ACC112 (cell line): ENCODE measurements around the gene CTNNBL1.

Source experiments
- H2AFZ ChIP-seq: fragments of 200-600 bp; sonication (generic); one replicate; pipeline ENCODE4 v1.6.0; 2017; ENCODE audit warnings: antibody characterized with exemption, low read length; ENCODE audit not compliant: unreplicated experiment
- H3K27ac ChIP-seq: fragments of 200-600 bp; sonication (generic); 2 replicates; pipeline ENCODE4 v1.5.1; 2014; ENCODE audit warnings: low read depth, mild to moderate bottlenecking, antibody characterized with exemption, low read length, moderate library complexity
- H3K27me3 ChIP-seq: fragments of 200-600 bp; sonication (generic); 2 replicates; pipeline ENCODE4 v1.6.1; 2014; ENCODE audit warnings: mild to moderate bottlenecking, antibody characterized with exemption, low read length, moderate library complexity, mixed read lengths; ENCODE audit not compliant: insufficient read depth
- H3K36me3 ChIP-seq: fragments of 200-600 bp; sonication (generic); 2 replicates; pipeline ENCODE4 v1.6.1; 2016; ENCODE audit warnings: mild to moderate bottlenecking, antibody characterized with exemption, low read length, moderate library complexity, mixed read lengths; ENCODE audit not compliant: insufficient read depth
- H3K4me1 ChIP-seq: fragments of 200-600 bp; sonication (generic); one replicate; pipeline ENCODE4 v1.6.1; 2016; ENCODE audit warnings: low read length, mixed read lengths; ENCODE audit not compliant: insufficient read depth, unreplicated experiment, control insufficient read depth
- H3K4me3 ChIP-seq: fragments of 200-600 bp; sonication (generic); 2 replicates; pipeline ENCODE4 v1.5.1; 2014; ENCODE audit warnings: mild to moderate bottlenecking, low read depth, low read length
- H3K79me2 ChIP-seq: fragments of 200-600 bp; sonication (generic); one replicate; pipeline ENCODE4 v1.6.0; 2016; ENCODE audit warnings: low read length; ENCODE audit not compliant: control insufficient read depth, unreplicated experiment, insufficient read depth

The CTNNBL1 gene

DNA sequence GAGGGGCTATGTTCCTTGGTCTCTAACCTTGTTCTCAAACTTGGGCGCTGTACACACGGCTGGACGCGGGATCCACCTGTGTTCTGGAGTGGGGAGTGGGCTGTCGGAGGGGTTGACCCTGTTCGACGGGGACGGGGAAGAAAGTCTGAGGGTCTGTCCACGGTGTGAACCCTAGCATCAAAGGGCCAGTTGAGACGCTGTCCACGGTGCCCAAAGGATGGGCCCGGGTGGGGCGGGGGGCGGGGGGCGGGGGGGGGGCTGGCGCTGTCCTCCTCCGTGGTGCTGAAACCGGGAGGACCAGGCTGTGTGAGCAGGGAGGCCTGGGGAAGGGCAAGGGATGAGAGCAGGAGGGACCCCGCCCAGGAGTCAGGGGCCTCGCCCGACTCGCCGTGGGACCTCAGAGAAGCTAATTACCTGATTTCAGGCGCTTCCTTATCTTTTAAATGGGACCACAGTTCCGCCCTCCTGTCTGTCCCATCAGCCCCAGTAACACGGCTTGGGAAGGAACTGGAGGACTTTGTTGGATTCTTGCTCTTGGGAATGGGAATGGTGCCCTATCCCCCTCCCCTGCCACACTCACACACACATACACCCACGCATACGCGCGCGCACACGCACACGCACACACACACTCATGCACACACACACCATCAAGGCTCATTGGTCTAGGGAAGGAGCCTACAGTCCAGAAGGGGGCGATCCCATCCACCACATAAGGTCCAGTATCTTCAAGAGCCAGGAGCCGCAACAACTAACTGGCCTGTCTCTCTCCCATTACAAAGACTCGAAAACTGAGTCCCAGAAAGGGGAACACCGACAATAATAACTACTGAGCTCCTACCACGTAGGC lies 208.0 kb downstream of the CTNNBL1 start:
- H3K79me2 ChIP-seq, result no peaks in the 10 kb centered on the region

DNA sequence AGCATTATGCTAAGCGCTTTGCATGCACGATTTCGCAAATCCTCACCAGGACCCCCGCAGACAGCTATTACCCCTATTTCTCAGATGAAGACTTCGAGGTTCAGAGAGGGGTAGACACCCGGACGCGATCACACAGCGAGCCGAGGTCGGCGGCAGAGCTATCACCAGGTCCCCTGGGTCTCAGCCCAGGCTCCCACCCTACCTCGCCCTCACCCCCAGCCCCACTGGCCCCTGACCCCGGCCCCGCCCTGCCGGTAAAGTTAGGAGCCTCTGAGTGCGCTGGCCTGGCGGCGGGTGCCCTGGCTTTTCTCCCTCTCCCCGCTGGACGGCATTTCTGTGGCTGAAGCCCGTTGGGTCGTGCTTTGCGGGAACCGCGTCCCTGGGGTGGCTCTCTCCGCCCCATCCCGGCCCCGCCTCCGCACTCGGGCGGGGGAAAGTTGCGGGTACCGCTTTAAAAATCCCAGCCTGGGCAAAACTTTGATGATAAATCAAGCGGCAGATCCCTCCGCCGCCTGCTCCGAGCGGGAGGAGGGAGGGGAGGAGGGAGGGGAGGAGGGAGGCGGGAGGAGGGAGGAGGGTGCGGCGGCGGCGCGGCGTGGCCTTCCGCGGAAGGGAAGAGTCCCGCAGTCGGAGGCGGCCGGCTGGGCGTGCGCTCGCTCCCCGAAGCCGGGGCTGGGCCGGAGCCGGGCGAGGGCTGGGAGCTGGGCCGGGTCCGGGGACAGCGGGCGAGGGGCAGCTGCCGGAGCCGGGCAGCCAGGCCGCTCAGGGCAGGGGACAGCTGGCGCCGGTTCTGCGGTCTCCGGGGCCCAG lies 208.9 kb downstream of the CTNNBL1 start, which contains the start of gene VSTM2L:
Gene VSTM2L (plus strand): TSS at position 624 of the 810 bp plus-strand sequence. CDS start 224 bp downstream, outside the sequence.
- H3K27ac ChIP-seq, result no peak within 1 kb of the TSS
- H3K36me3 ChIP-seq, result no peaks in the 10 kb centered on the region
- H3K4me3 ChIP-seq, result peak within 1 kb of the TSS; percentile 67
- H3K79me2 ChIP-seq, result no peaks in the 10 kb centered on the region
- H2AFZ ChIP-seq, result no peak within 1 kb of the TSS
- peaks cover 6% of the 10 kb centered on the region for H3K4me1 ChIP-seq
- peaks cover 47% of the 10 kb centered on the region for H3K27me3 ChIP-seq

More for the DNA sequence above, 208.0 kb downstream of the CTNNBL1 start:
- no peak overlapping the region for H2AFZ ChIP-seq
- H3K4me1 ChIP-seq, result no peaks in the 10 kb centered on the region
- H3K36me3 ChIP-seq, result no peaks in the 10 kb centered on the region
- H3K4me3 ChIP-seq, result 0 out of 2 replicates have a peak overlapping the region, but pooled peaks have one; percentile 67
- H3K27me3 ChIP-seq, result peaks cover 47% of the 10 kb centered on the region
- H3K27ac ChIP-seq, result no peak overlapping the region

DNA sequence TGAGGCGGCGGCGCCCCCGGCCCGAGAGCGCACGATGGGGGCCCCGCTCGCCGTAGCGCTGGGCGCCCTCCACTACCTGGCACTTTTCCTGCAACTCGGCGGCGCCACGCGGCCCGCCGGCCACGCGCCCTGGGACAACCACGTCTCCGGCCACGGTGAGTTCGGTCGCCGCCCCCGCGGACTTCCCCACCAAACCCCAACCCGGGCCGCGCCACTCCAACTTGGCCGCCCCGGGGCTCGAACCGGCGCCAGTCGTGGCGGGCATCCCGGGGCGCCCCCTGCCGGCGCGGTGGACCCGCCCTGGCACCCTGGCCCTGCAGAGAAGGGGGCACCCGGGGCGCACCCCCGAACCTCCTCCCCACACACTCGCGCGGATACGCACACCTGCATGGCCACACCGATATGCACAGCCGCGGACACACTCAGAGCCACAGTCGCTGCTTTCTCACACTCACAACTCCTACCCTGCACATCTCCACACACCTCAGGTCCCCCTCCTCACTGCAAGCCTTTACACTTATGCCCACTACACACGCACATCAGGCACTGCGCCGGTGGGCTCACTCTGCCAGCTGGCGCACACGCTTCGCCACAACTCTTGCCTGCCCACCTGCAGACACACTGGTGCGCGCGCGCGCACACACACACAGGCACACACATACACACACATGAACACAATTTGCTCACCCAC lies 209.6 kb downstream of the CTNNBL1 start:
- no peak overlapping the region for H2AFZ ChIP-seq
- peaks cover 13% of the 10 kb centered on the region for H3K4me1 ChIP-seq
- H3K4me3 ChIP-seq, result peak overlapping the region; percentile 67
- H3K79me2 ChIP-seq, result no peaks in the 10 kb centered on the region
- no peak overlapping the region for H3K27ac ChIP-seq
- H3K27me3 ChIP-seq, result peaks cover 47% of the 10 kb centered on the region
- H3K36me3 ChIP-seq, result no peaks in the 10 kb centered on the region

DNA sequence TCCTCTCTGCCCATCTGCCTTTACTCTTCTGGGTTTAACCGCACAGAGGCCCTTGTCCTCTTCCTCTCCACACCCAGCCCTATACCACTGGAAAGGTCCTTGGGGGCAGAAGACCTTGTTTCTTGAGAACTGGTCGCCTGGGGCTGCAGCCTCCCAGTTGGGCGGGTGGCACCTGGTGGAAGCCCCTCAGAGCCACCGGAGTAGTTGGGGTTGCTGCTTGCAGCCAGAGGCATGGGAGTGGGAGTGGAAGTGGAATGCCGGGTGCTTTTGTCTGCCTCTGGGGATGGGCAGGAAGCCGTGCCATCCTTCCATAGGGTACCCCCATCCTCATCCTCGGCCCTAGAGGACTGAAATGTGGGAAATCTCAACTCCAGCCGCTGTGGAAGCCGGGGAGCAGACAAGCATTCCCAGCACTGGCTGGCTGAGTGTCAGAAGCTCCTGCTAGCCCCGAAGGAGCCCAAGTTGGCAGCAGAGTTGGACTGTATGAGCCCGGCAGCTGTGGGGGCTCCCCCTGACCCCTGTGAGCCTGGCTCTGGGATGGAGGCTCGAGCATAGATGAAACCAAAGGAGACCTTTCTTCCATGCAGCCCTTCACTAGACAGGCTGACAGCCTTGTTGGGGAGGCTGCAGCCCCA lies 210.3 kb downstream of the CTNNBL1 start:
- no peaks in the 10 kb centered on the region for H3K36me3 ChIP-seq
- H3K27me3 ChIP-seq, result peaks cover 45% of the 10 kb centered on the region
- H3K79me2 ChIP-seq, result no peaks in the 10 kb centered on the region
- H2AFZ ChIP-seq, result no peak overlapping the region
- H3K4me3 ChIP-seq, result no peak overlapping the region
- H3K27ac ChIP-seq, result no peak overlapping the region
- H3K4me1 ChIP-seq, result peaks cover 13% of the 10 kb centered on the region

DNA sequence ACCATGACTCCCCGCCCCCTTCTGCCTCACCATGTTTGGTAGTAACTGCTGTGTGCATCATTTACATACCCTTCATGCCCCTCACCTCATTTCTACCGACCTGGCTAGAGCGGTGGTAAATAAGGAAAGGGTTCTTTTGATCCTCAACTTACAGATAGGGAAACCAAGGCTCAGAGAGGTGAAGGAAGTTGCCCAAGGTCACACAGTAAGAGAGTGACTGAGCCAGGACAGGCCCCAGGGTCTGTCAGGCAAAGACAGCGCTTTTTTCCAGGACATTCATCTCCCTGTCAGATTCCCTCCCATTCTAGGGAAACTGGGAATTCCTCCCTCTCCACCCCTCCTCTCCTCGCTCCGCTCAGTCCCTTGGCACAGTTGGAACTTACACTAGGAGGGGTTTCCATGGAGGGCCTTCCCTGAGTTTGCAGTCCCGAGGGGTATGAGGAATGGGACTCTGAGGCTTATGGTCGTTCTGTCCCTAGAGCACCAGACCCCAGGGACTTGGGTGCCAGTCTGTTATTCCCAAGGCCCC lies 211.1 kb downstream of the CTNNBL1 start:
- H3K79me2 ChIP-seq, result no peaks in the 10 kb centered on the region
- no peak overlapping the region for H3K4me3 ChIP-seq
- peaks cover 13% of the 10 kb centered on the region for H3K4me1 ChIP-seq
- H2AFZ ChIP-seq, result no peak overlapping the region
- H3K36me3 ChIP-seq, result no peaks in the 10 kb centered on the region
- H3K27ac ChIP-seq, result no peak overlapping the region
- peaks cover 37% of the 10 kb centered on the region for H3K27me3 ChIP-seq

DNA sequence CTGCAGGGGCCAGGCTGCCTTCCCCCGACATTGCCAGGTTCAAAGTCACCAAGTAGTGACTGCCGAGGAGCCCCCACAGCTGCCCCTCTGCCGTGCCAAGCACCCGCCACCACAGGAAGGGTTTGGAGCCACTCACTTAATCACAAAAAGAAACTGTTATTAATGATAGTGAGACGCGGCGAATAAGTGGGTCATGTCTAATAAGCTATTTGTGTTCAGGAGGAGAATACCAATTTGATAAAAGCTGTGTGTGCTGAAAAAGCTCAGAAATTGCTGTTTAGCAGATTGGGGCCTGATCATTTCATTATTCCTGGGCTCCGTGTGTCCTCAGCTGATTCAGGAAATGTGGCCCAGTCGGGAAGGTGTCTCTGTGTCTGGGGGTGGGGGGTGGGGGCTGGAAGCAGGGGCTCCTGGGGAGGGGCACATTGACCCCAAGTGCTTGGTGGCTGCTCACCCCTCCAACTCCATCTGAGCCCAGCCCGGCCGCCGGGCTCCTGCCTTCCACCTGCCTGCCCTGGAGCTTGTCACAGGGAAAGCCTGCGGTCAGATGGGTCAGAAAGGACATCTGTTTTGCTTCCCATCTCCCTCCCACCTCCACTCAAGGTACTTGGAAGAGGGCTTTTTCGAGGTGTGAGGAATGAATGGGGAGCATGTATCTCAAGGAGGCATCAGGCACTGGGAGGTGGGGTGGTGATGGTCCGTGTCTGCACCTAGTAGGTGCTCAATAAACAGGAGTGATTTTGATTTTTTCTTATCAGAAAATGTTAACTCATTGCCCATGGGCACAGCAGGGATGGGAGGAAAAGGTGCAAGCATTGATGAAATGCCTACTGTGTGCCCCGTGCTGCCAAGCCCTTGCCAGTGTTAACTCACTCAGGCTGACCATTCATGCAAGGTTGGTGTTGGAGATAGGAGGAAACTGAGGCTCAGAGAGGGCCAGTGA lies 212.1 kb downstream of the CTNNBL1 start:
- Histone ChIP-seq H3K4me1 (peaks cover 13% of the 10 kb centered on the region), H3K27ac (no peak overlapping the region), H3K27me3 (peaks cover 30% of the 10 kb centered on the region), H3K79me2 (no peaks in the 10 kb centered on the region), H3K4me3 (no peak overlapping the region), H2AFZ (no peak overlapping the region), H3K36me3 (no peaks in the 10 kb centered on the region)

DNA sequence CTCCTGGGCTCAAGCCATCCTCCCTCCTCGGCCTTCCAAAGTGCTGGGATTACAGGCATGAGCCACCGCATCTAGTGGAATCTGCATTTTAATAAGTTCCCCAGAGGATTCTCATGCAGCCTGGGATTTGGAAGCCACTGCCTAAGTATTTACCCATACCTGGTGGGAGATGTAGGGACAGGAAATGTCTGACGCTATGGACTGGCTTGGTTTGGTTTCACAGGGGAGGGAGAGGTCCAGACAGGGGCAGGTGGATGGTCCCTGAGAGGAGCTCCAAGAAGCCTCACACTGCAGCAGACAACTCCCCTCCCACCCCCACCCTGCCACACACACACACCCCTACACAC lies 213.5 kb downstream of the CTNNBL1 start:
- H3K27ac ChIP-seq, result no peak overlapping the region
- H3K4me3 ChIP-seq, result no peak overlapping the region
- H3K27me3 ChIP-seq, result peaks cover 21% of the 10 kb centered on the region
- peaks cover 13% of the 10 kb centered on the region for H3K4me1 ChIP-seq
- H2AFZ ChIP-seq, result no peak overlapping the region
- no peaks in the 10 kb centered on the region for H3K36me3 ChIP-seq
- H3K79me2 ChIP-seq, result no peaks in the 10 kb centered on the region

DNA sequence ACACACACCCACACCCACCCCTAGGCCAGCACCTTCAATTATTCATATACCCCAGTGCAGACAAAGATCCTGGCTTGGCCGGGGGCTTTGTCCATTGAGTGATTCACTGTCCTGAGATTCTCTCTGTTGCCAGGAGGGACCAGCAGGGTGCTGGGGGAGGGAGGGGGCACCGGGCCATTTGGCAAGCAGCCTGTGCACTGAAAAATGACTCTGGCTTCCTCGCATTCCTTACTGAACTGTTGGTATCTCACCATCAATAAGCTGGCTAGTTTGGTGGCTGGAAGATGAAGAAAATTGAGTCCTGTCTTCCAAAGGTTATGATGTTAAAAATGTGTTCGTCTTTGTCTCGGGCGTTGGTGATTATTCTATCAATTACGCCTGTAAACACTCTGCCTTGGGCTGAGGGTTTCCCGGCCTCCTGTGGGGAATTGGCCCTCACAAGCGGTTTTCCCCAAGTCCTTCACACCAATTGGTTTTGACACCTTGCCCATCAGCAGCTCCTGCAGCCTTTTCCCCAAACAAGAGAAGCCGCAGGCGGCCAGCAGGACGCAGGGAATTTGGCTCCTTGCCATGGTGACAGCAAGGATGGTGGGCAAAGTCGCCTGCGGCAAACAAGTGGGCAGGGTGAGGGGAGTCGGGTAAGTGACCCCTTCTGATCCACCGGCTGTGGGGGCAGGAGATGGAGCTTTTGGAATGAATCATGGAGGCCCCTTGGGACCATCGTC lies 214.0 kb downstream of the CTNNBL1 start:
- peaks cover 22% of the 10 kb centered on the region for H3K27me3 ChIP-seq
- no peaks in the 10 kb centered on the region for H3K79me2 ChIP-seq
- H3K27ac ChIP-seq, result peak overlapping the region; percentile 15; the same call in 1 of the 2 replicates
- no peak overlapping the region for H2AFZ ChIP-seq
- no peak overlapping the region for H3K4me3 ChIP-seq
- H3K36me3 ChIP-seq, result no peaks in the 10 kb centered on the region
- H3K4me1 ChIP-seq, result peaks cover 13% of the 10 kb centered on the region

DNA sequence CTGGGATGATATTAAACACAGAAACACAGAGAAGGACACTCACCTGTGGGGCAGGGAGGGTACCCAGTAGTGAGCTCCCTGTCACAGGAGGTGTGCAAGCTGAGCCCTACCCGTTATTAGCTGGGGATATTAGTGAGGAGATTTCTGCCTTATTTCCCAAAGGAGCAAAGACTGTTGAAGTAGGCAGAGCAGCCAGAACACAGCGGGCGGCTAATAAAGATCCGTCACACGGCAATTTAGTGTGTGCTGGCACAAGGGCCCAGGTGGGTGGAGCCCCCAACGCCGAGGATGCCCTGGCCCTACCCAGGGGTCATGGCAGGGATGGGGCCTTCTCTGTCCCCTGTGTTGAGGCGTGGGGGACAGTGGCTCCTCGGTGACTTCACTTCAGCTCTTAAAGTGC lies 217.4 kb downstream of the CTNNBL1 start:
- Histone ChIP-seq H3K36me3 (no peaks in the 10 kb centered on the region), H3K4me3 (no peak overlapping the region), H3K27me3 (peaks cover 36% of the 10 kb centered on the region), H2AFZ (no peak overlapping the region), H3K4me1 (peaks cover 13% of the 10 kb centered on the region), H3K27ac (no peak overlapping the region), H3K79me2 (no peaks in the 10 kb centered on the region)
